A673 (cell line): ENCODE data around the gene OR12D2. TPM values are rescaled to one million over a fixed set of nuclear protein-coding genes. Genes with fewer than 3 reads are reported as not detected.
A peak's percentile ranks its signal among the peaks of the same experiment; 100 is the strongest.

Source experiments
- BruUV-seq: library from RNA; stranded (reverse); fragments of 400-500 nt; replicated peaks from 2 replicates; lab custom pipeline; 2021; lab: Mats Ljungman, UMichigan
- CTCF ChIA-PET: fragments of 300-600 bp; sonication (Branson Sonifier 250); formaldehyde crosslinking; loops from one replicate; lab custom pipeline; 2022; ENCODE audit warnings: antibody characterized with exemption; lab: Charles Lee
- POLR2A ChIA-PET: fragments of 300-600 bp; sonication (Branson Sonifier 250); formaldehyde crosslinking; loops from one replicate; lab custom pipeline; 2022; ENCODE audit warnings: antibody characterized with exemption; ENCODE audit not compliant: low non-redundant PET; lab: Charles Lee
- DNase-seq: peaks from one replicate; pipeline ENCODE4 v3.0.0-alpha.2; 2015; ENCODE audit warnings: low spot score
- H3K27ac ChIP-seq: fragments of 200-600 bp; sonication (generic); 2 replicates; pipeline ENCODE4 v1.5.1; 2016; ENCODE audit warnings: mixed run types, low read depth, mild to moderate bottlenecking, mixed read lengths, antibody characterized with exemption, low read length; ENCODE audit not compliant: poor library complexity, severe bottlenecking
- H3K27me3 ChIP-seq: fragments of 200-600 bp; sonication (generic); replicated peaks from 2 replicates; pipeline ENCODE4 v1.6.1; 2017; ENCODE audit warnings: mixed run types, low read depth, mild to moderate bottlenecking, mixed read lengths, antibody characterized with exemption, low read length; ENCODE audit not compliant: insufficient read depth, poor library complexity
- H3K36me3 ChIP-seq: fragments of 200-600 bp; sonication (generic); 2 replicates; pipeline ENCODE4 v1.6.1; 2016; ENCODE audit warnings: mixed run types, mild to moderate bottlenecking, mixed read lengths, antibody characterized with exemption, low read length; ENCODE audit not compliant: insufficient read depth, poor library complexity, severe bottlenecking
- H3K4me1 ChIP-seq: fragments of 200-600 bp; sonication (generic); 2 replicates; pipeline ENCODE4 v1.6.1; 2017; ENCODE audit warnings: mixed run types, mild to moderate bottlenecking, mixed read lengths, antibody characterized with exemption, low read length; ENCODE audit not compliant: insufficient read depth, poor library complexity, severe bottlenecking
- H3K4me3 ChIP-seq: fragments of 200-600 bp; sonication (generic); 2 replicates; pipeline ENCODE4 v1.5.1; 2016; ENCODE audit warnings: low read depth, mixed run types, mild to moderate bottlenecking, mixed read lengths, low read length; ENCODE audit not compliant: poor library complexity, severe bottlenecking
- H3K9me3 ChIP-seq: fragments of 200-600 bp; sonication (generic); 2 replicates; pipeline ENCODE4 v1.6.1; 2016; ENCODE audit warnings: mixed run types, low read depth, mild to moderate bottlenecking, mixed read lengths, antibody characterized with exemption, low read length; ENCODE audit not compliant: poor library complexity, severe bottlenecking
- CTCF ChIP-seq: fragments of 300-800, 200-600 bp; sonication (generic); conservative IDR thresholded peaks from 2 replicates; pipeline ENCODE4 v1.5.1; 2017; ENCODE audit warnings: low read depth, mild to moderate bottlenecking, antibody characterized with exemption, low read length, moderate library complexity, mixed read lengths
- EZH2 ChIP-seq: fragments of 200-600 bp; sonication (generic); IDR thresholded peaks from 2 replicates; pipeline ENCODE4 v1.6.1; 2017; ENCODE audit warnings: borderline replicate concordance, low read depth, mild to moderate bottlenecking, mixed read lengths, antibody characterized with exemption, low read length; ENCODE audit not compliant: poor library complexity, severe bottlenecking
- intact Hi-C: fragments of 100-400 bp; cut with micrococcal nuclease; formaldehyde crosslinking; loops from one replicate; pipeline ENCODE4 v1.10.0; 2022; ENCODE audit not compliant: unreplicated experiment
- total RNA-seq: library from RNA; stranded (reverse); gene quantifications from 2 replicates; pipeline ENCODE4 v1.2.3, GENCODE V29; 2021

The OR12D2 gene
- total RNA-seq, 1 experiment from 2014 or later = not detected

- H3K4me1 ChIP-seq = no peaks in the 10 kb centered on the region
- H3K36me3 ChIP-seq = no peaks in the 10 kb centered on the region
- TF ChIP-seq EZH2 (no peak), CTCF (no peak; the same call in 1 of the 2 replicates)
- ChIA-PET CTCF (interaction anchor here (0.6 kb wide), 1 partner anchor 257 kb away, joined by 3 read pairs; the partner anchor contains the start of gene GABBR1), POLR2A (no interaction called here)
- H3K9me3 ChIP-seq = no peaks in the 10 kb centered on the region
- no peak overlapping the region for H3K4me3 ChIP-seq
- H3K27me3 ChIP-seq = peaks cover 15% of the 10 kb centered on the region
- intact Hi-C loops = loop anchor here (5.0 kb wide), 1 partner anchor 211 kb away; the partner anchor contains the start of gene OR2H2
- DNase-seq = peak; percentile 19
- no peak overlapping the region for H3K27ac ChIP-seq
- no TSS peak for BruUV-seq
Measured at GRCh38 chr6:29376003-29376402, 19.4 kb upstream of the OR12D2 start.

GRCh38 chr6:29388533-29388932 is 6.9 kb upstream of the OR12D2 start:
- Histone ChIP-seq H3K4me3 (no peak overlapping the region), H3K9me3 (no peaks in the 10 kb centered on the region), H3K4me1 (no peaks in the 10 kb centered on the region), H3K27ac (no peak overlapping the region), H3K36me3 (no peaks in the 10 kb centered on the region), H3K27me3 (peaks cover 22% of the 10 kb centered on the region)
- DNase-seq = no peak
- ChIA-PET POLR2A (no interaction called here), CTCF (no interaction called here)
- intact Hi-C loops = no loop called here
- BruUV-seq = no TSS peak
- TF ChIP-seq CTCF (no peak), EZH2 (no peak)

GRCh38 chr6:29399525-29399924 is 4.1 kb downstream of the OR12D2 start:
- H3K4me1 ChIP-seq = no peaks in the 10 kb centered on the region
- no peaks in the 10 kb centered on the region for H3K9me3 ChIP-seq
- ChIA-PET POLR2A (no interaction called here), CTCF (no interaction called here)
- intact Hi-C loops = no loop called here
- TF ChIP-seq CTCF (no peak), EZH2 (no peak)
- no peak overlapping the region for H3K27ac ChIP-seq
- DNase-seq = no peak
- H3K4me3 ChIP-seq = no peak overlapping the region
- H3K36me3 ChIP-seq = no peaks in the 10 kb centered on the region
- H3K27me3 ChIP-seq = peaks cover 27% of the 10 kb centered on the region
- BruUV-seq = no TSS peak
